ENCODE data around the gene BRD7.

Gene BRD7

DNA sequence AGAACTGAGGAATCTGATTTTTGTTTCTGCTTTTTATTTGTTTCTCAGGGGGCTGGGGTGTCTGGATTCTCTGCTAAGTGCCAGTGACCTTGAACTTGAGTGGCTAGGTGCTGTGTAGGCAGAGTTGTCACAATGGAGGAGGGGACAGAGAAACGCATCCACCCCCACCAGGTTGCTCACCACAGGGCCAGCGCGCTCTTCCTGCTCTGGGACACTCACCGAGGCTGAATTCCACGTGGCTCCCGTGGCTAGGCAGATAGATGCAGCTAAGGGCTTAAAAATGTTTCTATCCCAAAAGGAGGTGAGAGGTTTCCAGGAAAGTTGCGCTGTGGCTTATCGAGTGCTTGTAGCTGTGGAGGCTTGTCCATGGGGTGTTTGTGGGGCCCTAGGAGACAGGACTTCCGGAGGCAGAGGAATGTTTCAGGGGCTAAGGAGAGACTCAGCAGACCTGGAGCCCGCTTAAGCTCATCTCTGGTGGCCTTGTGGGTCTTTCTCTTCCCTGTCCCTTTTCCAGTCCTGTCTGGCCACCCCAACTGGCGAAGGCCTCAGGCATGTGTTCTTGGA, 65.7 kb downstream of the BRD7 start:
- DNase-seq = no peak

DNA sequence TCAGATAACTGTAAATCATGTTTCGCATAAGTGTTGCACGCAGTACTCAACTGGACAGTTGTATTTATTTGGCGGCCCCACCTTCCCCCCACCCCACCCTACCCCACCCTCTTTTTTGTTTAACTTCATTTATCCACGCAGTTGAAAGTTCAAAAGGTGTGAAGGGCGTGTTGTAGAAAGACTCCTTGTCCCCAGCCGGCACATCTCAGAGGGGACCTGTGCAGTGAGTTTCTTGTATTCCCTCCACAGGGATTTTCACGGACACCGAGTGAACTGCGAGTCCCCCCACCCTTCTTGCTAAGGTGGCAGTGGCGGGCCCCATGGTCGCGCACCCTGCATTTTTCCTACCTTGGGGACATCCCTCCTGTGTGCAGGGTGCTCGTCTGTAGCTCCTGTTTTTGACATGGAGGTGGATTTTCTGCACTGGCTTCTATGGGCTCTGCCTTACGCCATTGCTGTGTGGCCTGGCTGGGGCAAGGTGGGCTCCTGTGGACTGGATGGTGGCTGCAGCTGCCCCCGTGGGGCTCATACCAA, 66.2 kb downstream of the BRD7 start:
- no peak for DNase-seq

DNA sequence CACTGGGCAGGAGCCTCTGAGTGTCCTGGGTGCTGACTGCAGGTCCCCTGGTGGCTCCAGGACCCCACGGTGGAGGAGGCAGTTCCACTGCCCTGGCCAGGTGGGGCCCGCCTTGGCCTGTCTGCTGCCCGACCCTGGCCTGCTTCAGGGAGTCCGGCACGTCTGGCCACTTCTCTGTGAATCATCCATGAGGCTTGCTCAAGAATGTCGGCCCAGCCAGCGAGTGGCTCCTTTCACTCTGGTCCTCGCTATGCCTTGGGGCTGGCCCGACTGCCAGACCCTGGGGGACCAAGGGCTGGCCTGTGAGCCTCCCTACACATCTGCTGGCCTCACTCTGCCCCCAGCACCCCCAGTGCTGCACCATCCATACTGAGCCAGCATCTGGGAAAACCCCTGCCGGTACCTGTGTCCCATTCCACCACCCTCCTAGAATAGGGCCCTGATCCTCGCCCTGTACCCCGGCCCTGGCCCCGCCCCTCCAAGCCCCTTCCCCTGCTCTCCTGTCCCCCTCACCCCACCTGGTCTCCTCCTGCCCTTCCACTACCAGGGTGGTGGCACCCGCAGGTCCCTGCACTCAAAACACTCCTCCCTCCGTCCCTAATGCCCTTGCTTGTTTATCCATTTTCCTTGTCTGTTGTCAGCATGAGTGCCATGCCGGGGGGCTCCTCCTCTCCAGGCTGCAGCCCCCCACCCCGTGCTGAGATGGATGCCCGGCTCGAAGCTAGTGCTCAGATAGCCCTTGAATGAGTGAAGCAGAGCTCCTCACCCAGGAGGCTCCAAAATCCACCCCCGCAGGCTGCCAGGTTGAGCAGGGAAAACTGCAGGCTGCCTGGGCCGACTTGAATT, 66.9 kb downstream of the BRD7 start:
- DNase-seq = no peak

DNA sequence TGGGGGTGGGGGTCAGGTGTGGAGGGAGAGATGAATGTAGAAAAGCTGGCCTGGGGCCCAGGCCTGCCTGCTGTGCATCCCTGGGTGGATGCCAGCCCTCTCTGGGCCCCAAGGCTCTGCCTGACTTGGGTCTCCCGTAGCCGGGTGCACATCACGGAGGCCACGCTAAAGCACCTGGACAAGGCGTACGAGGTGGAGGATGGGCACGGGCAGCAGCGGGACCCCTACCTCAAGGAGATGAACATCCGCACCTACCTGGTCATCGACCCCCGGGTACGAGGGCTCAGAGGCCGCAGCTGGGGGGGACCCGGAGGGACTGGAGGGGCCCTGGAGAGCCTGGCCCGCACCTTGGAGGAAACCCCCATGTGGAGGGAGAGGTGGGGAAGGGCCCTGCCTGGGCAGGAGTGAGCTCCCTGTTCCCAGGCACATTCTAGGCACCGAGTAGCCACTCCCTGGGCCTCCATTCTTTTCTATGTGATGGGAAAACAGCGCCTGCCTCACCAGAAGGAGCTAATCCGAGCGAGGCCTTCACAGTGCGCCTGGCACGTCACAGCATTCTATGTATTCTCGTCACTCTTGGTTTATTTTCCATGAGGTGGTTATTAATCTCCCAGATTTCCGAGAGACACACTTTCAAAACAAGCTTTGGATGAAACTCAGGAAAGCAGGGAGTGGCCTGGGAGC, 67.7 kb downstream of the BRD7 start:
- DNase-seq = no peak

DNA sequence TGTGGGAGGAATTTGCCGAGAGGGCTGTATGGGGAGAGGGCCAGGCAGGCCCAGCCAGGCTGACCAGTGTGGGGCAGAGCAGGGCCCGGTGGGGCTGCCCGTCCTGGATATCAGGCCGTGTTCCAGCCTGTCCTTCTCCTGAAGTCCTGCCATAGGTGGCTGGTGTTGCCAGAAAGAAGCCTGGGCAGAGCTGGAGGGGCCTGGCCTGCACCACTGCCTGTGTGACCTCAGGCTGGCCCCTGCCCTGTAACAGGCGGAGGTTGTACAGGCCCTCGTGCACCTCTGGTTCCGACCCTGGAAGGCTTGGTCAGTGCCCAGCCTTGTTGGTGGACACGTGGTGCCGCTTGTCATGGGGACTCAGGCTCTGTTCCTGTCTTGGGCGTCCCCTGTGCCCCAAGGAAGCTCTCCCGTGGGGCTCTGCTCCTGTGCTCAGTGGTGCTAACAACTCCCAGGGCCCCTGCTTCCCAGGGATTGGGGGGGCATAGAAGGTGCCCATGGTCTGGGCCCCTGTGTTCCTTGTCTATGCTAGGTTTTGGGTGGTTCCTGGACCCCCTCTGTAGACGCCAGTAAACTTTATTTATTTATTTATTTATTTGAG, 69.2 kb downstream of the BRD7 start:
- no peak for DNase-seq

DNA sequence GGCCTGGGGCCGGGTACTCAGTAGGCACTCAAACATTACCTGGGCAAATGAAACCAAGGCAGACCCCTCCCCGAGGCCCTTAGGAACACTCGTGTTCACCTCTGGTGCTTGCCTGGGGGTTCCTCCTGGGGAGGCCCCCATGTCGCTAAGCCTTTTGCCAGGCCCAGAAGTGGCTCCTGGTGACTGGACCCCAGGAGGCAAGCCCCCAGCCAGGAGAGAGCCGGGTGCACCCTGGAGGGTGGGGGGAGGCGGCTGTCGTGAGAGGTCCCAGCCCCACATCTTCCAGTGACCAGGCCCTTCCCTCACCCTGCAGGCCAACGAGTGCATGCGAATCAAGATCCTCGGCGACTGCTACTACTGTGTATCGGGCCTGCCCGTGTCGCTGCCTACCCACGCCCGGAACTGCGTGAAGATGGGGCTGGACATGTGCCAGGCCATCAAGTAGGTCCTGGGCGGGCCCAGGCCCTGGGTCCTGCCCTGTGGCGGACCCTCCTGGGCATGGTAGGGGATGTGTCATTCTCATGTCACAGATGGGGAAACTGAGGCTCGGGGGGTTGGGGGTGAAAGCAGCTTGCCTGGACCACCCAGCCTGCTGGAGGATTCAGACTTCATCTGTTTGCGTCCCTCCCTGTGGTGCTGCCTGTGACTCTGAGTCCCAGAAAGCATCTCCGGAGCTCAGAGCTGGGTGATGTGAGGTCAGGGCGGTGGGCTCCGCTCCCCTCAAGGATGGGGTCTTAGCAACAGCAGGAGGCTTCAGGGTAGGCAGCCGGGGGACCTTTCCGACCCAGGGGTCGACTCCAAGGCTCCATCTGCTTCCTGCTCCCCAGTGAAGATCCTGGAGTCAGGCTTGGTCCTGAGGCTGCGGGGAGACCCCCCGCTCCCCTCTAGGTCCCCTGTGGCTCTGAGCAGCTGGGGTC, 69.9 kb downstream of the BRD7 start:
- DNase-seq = no peak

DNA sequence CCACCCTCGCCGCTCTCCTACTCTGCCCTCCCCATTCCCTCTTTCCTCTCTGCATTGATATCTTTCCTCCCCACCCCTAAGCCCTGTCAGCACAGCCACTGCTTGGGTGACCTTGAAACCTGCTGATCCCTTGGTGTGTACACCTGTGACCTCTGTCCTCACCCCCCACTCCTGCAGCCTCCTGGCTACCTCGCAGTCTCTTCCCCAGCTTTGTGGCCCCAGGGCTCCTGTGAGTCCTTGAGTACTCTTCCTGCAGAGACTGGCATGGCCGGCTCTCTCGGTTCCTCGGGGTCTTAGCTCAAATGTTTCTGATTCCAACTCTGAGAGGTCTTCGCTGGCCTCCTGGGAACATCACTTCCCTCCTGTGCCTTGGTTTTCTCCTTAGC, 70.7 kb downstream of the BRD7 start:
- DNase-seq = no peak

DNA sequence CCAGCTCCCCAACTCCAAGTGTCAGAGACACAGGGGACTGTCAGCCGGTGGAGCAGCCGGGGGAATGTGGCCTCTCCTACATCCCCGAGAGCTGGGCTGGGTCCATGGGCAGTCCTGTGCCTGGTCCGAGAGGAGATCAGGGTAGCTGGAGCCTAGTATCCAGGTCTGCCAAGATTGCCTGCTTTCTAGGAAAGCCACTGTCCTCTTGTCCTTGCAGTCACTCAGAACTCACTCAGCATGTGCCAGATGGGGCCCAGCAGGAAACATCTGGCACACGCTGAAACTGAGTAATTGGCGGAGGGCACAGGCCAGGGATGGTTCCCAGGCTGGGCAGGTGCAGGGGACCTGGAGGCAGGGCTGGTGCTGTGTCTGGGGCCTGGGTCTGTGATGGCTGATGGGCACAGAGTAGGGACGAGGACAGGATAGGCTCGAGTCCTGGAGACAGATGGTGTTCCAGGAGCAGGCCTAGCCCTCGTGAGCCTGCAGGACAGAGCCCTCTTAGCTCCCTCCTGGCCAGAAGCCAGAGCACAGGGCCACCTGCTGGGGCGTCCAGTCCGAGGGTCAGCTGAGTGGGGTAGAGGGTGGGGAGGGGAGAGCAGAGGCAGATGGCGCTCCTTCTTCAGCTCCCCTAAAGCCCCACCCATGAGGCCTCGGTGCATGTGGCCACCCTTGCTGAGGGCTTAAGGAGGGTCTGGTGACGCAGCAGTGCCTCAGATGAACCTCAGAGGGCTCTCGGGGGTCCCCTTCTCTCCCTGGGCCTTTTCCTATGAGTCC, 71.3 kb downstream of the BRD7 start:
- no peak for DNase-seq

DNA sequence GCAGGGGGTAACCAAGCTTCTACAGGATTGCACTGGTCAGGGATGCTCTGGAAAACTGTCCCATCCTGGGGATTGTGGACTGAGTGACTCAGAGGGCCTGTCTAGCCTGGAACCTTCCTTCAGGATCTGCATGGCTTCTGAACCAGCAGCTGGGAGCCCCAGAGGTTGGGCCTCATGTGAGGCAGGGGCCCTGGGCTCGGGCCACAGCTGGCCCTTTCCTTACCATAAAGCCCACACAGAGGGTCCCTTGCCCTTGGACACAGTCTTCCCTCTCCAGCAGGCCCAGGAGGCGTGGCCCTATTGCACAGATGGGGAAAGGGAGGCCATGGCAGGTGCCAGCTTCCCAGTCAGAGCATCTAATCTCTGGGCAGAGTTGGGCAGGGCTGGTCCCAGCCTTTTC, 72.0 kb downstream of the BRD7 start:
- no peak for DNase-seq

DNA sequence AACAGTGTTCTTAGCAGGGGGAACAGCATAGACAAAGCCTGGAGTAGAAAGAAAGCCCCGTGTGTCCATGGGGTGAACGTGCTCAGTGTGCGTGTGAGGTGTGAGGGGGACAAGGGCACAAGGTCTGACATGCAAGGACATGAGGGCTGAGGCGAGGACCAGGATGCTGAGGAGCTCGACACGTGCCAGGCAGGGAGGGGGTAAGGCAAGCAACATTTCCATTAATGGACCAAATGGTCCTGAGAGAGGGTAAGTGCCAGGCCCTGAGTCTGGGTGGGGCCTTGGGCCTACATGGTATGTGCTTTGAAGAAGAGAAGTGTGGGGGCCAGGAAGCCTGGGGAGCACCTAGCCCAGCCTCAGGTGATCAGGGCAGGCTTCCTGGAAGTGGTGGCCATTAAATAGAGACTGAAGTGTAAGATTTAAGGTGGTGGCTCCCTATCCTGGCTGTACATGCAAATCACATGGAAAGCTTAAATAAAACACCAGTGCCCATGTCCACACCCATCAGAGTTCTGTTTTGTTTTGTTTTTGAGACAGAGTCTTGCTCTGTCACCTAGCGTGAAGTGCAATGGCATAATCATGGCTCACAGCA, 73.2 kb downstream of the BRD7 start:
- DNase-seq = no peak

DNA sequence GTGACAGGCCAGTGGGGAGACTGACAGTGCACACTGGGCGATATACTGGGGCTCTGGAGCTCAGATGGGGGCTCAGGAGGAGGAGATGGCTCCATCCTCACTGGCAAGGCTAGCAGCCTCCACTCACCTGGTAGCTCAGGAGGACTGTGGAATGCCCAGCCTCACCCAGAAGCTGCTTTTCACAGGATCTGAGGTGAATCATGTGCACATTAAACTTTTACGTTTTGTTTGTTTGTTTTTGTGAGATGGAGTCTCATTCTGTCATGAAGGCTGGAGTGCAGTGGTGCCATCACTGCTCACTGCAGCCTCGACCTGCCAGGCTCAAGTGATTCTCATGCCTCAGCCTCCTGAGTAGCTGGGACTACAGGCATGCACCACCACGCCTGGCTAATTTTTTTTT, 73.8 kb downstream of the BRD7 start:
- no peak for DNase-seq

DNA sequence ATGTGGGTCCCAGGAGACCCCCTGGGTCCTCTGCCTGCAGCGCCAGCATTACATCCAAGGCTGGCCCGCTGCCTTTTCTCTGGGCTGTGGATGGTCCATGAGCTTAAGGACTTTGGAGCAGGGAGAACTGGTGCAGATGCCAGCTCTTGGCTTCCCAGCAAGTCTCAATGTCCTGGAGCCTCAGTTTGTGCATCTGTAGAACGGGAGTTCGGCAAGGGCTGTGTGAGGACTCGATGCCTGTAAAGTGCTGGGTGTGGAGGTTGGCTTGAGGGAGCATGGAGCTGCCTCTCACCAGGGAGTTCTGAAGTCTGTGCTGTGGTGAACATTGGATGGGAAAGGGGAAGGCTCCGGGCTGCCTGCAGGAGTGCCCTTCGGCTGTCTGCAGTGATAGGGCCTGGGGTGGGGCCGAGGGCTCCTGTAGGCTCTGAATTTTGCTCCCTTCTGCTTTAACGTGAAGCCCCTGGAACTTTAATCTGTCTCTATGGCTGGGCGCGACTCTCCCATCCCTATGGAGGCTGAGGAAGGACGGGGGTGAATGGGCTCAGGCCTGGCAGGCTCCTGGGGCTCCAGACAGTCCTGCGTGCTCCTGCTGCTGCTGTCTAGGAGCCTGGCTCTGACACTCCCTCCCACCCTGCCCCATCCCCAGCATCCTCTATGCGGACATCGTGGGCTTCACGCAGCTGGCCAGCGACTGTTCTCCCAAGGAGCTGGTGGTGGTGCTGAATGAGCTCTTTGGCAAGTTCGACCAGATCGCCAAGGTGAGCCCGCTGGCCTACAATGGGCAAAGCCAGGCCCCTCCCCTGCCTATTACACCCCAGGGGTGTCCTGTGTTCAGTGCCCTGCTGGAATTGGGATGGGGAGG, 74.6 kb downstream of the BRD7 start:
- DNase-seq = no peak

DNA sequence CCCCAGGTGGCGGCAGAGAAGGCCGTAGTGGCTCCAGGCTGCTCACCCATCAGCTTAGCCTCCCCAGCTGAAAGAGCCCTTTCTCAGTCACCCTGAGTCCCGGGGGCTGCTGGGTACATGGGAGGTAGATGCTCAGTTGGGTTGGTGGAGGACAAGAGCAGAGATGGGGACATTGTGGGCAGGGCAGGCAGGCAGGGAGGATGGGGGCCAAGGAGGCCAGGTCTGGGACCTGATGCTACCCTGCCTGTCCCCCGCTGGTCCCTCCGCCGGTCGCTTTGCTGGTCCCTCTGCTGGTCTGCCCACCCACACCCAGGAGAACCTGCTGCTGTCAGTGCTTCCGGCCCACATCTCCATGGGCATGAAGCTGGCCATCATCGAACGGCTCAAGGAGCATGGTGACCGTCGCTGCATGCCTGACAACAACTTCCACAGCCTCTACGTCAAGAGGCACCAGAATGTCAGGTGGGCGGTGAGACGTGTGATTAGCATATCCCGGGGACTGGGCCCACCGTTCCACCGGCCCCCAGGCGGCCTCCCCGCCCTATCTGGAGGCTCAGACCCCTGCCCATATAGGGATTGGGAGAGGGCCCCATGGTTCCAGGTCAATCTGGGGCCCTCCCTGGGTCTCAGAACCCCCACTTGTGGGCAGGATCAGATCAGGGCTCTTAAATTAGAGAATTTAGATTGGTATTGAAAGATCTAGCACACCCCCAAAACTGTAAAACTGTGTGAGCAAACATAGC, 75.6 kb downstream of the BRD7 start:
- DNase-seq = no peak

DNA sequence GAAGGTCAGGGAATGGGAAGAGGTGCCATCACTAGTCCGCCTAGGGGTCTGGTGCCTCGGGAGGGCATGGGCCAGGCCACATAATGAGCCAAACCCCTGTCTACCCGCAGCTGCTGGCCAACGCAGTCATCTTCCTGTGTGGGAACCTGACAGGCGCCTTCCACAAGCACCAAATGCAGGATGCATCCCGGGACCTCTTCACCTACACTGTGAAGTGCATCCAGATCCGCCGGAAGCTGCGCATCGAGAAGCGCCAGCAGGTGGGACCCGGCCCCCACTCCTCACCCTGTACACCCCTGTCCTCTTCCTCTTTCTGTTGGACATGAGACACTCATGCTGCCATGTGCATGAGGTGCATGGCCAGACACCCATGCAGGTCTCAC, 76.2 kb downstream of the BRD7 start:
- DNase-seq = no peak

DNA sequence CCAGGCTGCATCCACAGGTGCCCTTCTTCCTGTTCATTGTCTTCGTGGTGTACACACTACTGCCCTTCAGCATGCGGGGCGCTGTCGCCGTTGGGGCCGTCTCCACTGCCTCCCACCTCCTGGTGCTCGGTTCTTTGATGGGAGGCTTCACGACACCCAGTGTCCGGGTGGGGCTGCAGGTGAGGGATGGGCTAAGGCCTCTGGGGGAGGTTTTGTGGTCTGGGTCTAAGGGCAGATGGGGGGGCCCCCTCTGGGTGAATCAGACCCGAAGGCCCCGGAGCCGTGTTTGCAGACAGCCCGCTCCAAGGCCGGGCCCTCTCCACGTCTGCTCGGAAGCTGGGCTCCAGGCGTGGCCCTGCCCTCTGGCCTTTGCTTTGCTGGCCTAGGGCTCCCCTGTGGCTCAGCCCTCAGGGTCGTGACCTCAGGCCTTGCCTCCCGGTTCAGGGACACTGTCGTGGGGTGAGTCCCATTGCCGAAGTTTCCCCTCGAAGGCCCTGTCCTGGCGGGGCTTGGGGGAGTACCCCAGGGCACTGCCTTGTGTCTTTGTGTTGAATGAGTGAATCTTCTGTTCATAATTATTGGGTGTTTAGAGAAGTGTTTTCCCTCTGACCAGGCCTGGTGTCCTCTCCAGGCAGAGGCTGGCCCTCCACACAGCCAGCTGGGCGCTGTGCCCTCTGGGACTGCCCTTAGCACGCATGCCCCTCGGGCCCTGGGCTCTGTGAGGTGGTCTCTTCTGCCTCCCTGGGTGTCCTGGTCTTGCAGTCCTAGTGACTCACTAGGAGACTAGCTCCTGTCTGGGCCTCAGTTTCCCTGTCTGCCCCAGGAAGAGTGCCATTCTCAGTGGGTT, 76.8 kb downstream of the BRD7 start:
- DNase-seq = no peak

DNA sequence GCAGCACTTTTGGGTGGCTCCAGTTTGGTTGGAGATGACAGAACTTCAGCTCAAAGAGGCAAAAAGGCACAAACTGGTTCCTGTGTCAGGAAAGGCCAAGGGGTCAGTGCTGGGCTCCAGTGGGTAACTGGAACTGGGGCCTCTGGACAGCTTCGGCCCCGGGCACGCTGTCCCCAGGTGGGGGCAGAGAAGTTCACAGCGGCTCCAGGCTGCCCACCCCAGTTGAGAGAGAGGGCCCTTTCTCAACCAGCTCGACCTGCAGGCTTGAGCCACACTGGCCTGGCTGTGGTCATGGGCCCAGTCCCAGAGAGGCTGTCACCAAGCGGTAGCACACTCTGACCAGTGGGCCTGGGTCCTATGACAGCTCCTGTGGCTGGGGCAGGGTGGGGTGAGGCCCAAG, 77.9 kb downstream of the BRD7 start:
- DNase-seq = no peak

DNA sequence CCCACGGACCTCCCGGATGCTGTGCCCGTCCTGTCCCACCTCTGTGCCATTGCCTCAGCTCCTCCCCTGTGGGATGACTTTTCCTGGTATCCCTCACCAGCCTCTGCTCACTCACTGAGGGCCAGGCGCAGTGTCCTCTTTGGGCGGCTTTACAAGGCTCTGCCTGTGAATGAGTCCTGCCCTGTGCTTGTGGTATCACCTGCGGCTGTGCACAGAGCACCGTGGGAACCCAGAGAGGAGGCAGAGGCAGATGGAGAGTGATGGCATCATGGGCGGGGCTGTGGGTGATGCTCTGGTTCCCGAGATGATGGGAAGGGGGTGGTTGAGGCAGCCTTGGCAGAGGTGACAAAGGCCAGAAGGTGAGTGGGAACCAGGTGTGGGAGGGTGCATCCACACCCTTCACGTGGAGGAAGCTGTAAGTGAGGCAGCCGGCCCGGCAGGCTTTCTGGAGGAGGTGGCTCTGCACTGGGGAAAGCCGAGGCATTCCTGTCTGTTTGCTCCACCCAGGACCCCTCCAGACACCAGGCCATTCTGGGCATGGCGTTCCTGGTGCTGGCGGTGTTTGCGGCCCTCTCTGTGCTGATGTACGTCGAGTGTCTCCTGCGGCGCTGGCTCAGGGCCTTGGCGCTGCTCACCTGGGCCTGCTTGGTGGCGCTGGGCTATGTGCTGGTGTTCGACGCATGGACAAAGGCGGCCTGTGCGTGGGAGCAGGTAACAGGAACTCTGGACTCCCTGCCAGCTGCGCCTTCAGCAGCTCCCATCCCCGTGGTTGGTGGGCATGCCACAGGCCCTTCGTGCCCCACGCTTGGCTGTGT, 78.6 kb downstream of the BRD7 start:
- no peak for DNase-seq

DNA sequence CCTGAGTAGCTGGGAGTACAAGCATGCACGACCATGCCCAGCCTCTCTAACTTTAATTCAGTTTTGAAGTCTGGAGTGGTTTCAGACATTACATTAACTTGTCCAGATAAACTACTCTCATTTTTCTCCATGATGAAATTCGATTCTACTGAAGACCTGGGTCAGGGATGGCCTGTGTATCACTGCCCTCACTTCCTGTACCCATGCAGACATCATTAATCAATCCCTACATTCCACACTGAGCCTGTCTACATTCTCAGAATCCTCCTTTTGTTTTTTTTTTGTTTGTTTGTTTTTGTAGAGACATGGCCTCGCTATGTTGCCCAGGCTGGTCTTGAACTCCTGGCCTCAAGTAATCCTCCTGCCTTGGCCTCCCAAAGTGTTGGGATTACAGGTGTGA, 79.9 kb downstream of the BRD7 start:
- DNase-seq = no peak
